ENCODE data around the gene TMEM178B.
"Not testable (repeated sequence)": the region's sequence is repeated elsewhere in the genome, so short reads cannot be mapped to it uniquely, and the experiment has no call there.

TMEM178B gene

DNA sequence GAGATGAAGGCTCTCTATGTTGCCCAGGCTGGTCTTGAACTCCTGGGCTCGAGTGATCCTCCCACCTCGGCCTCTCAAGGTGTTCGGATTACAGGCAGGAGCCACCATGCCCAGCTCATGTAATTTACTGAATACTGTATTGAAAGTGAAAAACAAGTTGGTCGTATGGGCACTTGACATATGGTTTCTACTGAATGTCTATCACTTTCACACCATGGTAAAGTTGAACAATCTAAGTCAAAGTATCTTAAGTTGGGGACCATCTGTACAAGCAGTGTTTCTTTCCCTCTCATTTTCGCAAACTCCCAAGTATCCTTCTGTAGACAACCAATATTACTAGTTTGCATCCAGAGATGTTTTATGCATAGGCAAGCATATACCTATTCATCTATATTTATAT is 116.6 kb downstream of the TMEM178B start:
- DNase-seq: no peak

DNA sequence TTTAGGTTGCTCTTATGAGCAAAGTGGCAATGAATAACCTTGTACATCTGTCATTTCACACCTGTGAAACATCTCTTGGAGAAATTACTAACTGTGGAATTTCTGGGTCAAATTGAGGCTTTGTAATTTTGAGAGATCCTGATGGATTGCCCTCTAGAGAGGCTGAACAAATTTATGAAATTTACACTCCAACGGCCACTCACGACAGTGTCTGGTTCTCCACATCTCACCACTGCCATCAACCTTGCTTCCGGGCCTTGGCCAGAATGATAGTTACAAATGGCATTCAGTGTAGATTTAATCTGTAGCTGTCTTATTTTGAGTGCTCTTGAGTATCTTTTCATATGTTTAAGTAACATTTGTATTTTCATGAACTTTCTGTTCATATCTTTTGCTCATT is 117.4 kb downstream of the TMEM178B start:
- DNase-seq: no peak

DNA sequence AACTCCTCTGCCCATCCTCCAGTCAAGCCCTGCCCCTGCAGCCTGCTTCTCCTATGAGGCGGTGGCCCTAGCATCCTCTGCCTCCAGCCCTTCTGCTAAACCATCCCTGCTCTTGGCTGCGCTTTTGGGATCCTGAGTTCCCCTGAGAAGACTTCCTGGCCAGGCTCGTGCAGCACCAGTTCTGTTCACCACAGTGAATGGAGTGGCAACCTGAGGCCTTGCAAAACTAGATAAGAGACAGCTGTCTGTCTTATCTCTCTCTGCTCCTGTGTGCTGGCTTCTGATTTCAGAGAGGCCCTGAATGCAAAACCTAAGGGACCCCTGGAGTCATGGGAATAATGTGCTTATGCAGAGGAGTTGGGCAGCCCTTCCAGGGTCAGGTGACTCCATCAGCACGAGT is 119.2 kb downstream of the TMEM178B start:
- DNase-seq: no peak

DNA sequence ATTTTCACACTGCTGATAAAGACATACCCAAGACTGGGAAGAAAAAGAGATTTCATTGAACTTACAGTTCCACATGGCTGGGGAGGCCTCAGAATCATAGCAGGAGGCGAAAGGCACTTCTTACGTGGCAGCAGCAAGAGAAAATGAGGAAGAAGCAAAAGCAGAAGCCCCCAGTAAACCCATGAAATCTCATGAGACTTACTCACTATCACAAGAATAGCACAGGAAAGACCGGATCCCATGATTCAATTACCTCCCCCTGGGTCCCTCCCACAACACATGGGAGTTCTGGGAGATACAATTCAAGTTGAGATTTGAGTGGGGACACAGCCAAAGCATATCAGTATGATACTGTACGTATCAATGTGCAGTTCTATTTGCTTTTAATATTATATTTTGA is 121.9 kb downstream of the TMEM178B start:
- not testable (repeated sequence) for DNase-seq

DNA sequence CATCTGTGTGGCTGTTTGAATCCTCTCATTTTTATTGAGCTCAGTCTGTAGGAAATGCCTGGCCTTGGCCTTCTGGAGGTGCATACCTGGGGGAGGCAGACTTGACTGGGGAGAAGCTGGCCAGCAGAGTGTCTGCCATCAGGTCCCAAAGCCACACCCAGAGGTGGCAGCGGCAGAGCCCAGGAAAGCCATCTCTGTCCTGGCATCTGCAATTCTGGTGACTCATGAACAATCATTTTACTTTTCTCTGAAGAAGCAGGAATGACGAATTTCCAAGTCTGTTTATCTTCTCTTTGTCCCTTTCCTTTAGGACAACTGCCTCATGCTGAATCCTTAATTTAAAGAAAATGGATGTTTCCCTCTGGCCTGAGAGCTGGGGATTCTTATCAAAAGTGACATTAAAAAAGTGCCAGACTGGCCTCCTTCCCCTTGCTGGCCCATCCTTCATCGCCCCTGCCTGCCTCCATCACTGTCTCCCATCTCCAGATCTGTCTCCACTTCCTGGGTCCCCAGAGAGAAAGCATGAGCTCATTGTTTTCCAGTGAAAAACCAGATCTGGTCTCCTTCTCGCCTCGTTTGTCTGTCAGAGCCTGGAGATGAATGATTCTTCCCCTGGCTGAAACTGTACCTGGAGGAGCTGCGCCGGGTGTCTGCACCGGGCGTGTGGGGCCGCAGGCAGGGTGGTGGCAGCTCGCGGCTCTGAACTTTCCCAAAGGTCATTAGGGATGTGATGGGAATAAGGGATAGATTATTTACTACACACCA is 124.5 kb downstream of the TMEM178B start:
- no peak for DNase-seq

DNA sequence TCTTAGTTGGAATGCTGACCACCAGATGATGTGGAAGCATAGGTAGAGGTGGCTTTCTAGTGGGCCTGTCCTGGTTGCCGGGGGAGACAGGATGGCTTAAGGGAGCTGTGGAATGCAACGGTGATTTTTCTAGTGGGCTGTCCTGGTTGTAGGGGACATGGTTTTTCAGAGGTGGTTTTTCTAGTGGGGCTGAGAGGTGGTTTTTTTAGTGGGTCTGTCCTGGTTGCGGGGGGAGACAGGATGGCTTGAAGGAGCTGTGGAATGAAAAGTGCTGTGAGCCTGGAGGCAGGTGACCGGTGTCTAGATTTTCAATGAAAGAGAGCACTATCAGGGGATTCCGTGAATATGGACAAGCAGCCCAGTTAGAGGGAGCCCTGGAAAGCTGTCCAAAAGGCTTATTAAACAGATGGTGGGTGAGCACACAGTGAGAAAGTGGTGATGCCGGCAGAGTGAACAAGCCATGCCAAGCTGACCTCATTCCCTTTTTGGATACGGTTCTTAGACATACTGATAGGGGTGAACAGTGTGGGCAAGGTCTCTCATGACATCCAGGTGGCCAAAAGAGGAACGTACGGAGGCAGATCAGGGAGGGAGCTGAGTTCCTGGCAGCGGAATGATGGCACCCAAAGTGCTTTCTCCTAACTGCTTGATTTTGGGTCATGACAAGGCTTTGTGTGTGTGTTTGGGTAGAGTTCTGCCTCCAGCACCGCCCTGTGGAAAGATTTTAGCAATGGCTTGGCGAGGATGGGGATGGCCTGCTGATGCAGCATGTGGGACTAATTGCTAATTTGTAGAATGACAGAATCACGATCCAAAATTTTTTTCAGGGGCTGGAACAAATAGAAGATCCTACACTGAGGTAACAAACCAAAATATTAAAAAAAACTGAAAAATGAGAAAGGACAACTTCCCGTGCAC is 126.6 kb downstream of the TMEM178B start:
- no peak for DNase-seq

DNA sequence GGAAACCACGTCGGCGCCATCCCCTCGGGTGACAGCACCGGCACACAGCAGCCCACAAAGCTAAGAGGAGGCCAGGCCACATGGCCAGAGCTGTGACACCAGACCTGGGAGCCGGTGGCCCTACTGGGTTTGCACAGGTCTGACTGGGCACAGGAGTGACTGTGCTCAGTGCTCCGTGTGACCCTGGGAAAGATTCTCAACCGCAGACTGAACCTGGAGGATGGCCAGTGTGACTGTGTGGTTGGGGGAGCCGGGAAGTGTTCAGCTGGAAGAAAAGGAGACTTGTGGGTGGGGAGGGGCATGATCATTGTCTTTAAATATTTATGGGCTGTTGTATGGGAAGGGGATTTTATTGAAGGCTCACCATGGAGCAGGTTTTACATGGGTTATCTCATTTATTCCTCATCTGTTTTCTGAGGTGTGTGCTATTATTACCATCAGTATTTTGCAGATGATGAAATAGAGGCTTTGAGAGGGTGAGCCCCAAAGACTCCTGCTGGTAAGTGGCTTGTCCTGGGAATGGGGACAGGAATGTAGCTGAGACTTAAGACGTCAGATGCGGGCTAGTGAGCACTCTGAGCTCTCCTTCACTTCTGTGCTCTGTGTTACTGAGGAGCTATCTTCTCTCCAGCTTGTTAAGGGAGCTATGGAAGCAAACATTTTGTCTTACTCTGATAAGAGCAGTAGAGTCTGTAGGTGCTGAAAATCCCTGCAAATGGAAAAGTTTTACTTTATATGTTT is 127.5 kb downstream of the TMEM178B start:
- no peak for DNase-seq

DNA sequence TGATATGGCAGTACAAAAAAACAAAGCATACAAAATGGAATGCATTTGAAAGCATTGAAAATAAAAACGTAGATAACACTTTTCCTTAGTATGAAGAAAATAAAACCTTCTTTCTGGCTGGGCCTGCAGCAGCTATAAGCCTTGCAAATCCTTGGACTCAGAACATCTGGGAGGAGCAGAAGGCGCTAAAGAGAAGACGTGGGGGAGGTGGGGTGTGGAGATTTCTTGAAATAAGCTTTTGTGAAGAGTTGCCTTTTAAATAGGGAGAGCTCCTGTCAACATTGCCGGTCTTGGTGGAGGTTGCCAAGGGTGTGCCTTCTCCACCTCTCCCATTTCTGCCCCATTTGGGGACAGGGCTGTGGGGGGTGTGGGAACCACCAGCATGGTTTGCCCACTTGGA is 128.7 kb downstream of the TMEM178B start:
- no peak for DNase-seq

DNA sequence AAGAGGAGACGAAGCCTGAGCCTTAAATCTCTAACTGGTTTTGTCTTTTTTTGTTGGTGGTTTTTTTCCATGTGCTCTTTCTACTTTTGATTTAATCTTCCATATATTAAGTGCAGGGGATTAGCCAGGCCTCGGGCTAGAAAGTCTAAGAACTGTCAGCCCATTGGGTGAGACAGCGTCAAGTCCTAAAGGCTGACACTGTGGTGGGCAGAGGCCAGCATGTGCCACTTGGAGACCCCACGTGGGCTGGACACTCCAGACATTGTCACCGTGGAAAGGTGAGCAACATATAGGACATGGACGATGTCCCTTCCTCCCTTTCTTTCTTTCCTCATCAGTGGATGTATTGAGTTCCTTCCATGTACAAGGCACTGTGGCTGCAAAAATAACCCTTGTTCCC is 129.3 kb downstream of the TMEM178B start:
- DNase-seq: no peak

DNA sequence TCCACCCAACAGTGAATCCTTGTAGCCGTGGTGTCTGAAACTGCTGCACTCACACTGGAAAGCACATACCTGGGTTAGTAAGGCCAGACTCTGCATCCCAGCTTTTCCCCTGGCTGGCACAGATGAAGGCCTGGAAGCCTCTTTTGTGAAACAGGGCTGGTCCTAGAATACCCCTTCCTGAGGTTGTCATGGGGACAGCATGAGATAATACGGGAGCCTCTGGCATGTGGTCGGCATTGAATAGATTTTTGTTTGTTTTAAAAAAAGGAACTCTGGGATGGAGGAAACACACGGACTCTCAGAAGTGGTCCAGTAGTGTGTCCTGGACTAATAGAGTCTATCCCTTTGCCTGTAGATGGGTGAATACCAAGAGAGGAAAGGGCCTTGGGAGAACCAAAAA is 129.7 kb downstream of the TMEM178B start:
- no peak for DNase-seq

DNA sequence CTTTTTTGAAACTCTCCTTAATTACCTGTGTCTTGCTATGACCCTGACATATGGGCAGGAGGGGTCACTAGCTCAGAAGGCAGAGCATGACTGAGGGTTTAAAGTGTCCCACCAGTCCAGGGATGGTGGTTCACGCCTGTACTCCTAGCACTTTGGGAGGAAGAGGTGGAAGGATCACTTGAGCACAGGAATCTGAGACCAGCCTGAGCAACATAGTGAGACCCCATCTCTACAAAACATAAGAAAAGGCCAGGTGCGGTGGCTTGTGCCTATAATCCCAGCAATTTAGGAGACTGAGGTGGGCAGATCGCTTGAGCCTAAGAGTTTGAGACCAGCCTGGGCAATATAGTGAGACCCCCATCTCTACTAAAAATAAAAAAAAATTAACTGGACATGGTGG is 133.8 kb downstream of the TMEM178B start:
- no peak for DNase-seq

DNA sequence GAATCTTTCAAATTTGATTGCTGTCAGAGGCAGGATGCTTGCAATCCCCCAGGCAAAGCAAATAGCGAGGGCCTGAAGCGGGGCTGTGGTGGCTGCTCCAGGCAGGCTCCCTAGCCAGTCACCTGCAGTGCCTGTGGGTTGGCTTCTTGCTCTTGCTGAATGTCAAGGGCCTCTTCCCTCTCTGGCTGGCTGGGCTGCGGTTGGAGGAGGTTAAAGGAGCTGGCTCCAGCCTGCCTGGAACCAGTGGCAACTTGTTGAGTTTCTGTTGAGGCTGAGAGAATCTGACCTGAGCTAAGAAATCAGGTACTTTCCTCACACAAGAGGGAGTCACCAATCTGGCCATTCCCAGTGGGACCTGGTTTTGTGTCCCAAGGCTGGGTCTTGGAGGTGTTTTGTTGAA is 134.7 kb downstream of the TMEM178B start:
- DNase-seq: peak; percentile 67

DNA sequence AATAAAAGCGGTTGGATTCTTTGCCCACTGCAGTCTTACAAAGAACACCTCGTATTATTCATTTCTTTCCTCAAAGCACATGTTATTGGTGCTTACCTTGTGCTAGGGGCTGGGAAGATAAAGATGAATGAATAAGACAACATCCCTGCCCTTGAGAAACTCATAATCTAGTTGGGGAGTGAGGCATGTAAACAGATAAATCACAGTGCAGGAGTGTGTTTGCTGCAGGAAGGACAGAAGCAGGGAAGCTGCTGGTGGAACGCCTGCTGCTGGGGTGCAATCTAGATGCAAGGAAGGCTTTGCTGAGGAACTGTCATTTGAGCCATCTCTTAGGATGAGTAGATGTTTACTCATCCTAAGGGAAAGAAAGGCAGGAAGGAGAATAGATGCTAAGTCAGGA is 135.6 kb downstream of the TMEM178B start:
- DNase-seq: no peak

DNA sequence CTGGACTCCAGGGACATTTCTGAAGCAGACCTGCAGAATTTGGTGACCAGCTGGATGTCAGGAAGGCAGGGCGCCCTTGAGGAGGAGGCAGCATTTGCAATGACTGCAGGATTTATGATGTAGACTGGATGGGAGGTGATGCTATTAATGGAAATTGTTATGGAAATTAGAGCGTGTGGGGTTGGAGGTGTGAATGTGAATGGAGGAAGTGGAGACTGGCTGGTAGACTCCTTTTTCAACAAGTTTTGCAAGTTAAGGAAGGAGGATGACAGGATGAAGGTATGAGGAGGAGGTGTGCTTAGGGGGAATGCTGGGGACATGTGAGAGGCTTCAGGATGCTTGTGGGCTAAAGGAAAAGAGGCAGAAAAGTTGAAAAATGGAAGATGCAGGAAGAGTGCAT is 137.0 kb downstream of the TMEM178B start:
- no peak for DNase-seq

DNA sequence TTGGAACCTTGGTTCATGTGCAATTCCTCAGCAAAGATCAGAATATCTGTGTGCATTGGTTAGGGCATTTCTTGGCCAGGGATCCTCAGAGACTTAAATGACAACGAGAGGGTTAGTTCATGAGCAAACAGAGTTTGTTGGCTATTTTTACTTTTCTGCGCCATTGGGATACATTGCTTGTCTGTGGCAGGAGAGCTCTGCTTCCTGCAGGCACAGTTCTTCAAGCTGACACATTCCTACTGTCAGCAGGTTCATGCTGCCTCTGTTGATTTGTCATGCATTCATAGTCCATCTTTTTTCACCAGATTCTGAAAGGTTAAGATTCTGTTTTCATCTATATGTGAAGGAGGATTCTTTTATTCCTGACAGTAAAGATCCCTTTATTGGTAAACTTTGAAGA is 139.4 kb downstream of the TMEM178B start:
- DNase-seq: no peak

DNA sequence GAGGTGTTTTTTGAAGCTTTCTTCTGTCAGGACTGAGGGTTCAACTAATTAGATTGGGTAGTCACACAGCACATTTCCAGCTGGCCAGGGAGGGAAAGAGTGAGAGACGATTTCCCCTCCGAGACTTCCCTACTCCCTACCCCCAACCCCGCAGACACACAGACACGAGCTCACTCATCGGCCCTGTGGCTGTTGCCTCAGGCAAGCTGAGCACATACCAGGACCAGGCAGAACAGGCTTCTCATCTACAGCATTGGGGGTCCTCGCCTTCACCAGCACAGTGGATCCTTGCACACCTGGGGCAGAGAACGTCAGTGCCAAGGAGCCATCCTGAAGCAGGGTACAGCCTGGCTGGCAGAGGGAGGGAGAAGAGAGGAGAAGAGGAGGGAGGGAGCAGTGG is 144.1 kb downstream of the TMEM178B start:
- DNase-seq: no peak

DNA sequence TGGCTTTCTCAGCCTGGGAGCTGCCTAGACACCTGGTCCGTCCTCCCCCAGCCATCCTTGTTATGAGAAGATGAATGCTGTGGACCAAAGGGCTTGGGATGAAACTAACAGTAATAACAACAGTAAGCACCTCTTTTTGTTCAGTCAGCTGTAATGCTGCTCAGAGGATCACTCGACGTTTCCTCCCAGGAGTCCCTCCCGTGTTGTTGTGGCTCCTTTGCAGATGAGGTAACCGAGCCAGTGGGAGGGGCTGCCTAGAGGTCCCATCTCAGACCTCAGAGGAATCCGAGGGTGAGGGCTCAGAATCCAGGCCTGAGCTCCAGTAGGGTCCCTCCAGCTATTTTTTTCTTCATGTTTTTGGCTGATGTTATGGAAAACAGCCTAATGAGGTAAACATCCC is 145.1 kb downstream of the TMEM178B start:
- DNase-seq: no peak

DNA sequence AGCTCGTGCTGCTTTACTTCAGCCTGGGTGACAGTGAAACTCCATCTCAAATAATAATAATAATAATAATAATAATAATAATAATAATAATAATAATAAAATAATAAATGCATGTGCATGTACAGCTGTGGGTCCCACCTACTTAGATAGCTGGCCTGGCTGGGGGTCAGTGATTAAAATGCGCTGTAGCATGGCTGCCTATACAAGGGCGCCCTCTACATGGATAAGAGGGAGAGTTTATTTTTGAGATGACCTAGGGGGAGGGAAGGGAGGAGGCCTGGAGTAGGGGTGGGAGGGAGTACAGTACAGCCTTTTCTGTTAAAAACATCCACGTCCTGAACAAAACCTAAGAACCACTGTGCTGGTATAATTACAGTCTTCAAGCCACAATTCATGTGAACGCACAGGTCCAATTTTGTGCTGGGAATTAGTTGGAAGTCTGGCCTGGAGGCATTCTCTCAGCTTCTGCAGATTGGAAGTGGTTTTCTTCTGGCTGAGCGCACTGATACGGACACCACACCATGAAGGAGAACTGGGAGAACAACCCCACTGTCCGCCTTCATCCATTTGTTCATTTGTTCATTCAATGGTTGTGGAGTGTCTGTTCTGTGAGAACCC is 146.5 kb downstream of the TMEM178B start:
- peak; percentile 25 for DNase-seq

DNA sequence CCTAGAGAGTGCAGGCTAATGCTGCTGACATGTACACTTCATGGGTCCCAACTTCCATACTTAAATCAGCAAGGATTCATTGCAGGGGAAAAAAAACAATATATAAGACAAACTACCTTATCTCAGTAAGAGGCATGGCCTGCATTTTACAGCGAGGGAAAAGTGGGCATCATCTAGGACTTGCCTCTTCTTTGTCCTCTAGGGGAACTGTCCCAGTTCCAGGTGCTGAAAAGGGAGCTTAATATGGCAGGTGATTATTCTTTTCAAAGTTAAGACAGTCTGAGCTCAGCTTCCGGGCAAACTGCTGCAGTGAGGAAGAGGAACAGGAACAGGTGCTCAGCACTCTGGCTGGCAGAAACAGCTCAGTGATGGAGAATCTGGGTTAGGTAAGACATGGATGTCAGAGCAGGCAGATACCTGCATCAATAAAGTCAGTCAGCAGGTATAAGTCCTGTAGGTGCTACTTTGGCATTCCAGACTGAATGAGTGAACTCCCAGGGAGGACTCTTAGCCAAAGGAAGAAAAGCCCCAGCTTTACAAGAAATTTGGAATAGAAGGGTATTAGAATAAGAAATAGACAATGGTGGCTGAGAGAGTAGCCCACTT is 147.2 kb downstream of the TMEM178B start:
- no peak for DNase-seq

DNA sequence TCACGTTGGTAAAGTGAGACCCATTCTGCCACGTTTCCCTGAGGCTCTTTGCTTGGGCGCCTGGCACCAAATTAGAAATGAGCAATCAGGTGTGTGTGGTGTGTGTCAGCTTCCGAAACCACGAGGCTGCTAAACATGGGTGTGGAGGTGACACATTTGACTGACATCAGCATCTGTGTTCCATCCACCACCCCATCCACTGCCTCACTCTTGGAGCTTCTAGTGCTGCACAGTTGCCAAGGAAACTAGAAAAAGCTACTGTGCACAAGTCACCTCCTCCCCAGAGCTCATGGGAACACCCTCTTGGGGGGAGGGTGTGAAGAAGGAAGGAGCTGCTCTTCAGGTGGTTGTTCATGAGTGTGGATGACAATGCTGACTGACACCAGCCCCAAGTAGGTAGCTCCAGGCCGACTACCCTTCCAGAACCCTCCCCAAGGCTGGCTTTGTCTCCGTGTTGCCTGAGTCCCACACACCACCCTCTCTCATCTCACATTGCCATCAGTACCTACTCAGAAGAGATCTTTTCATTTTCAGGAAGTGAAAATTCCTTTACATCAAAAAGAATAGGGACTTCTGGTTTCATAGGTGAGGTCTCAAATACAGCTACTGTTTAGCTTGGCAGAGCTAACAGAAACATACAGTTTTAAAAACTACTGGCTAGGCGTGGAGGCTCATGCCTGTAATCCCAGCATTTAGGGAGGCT is 152.2 kb downstream of the TMEM178B start:
- no peak for DNase-seq

DNA sequence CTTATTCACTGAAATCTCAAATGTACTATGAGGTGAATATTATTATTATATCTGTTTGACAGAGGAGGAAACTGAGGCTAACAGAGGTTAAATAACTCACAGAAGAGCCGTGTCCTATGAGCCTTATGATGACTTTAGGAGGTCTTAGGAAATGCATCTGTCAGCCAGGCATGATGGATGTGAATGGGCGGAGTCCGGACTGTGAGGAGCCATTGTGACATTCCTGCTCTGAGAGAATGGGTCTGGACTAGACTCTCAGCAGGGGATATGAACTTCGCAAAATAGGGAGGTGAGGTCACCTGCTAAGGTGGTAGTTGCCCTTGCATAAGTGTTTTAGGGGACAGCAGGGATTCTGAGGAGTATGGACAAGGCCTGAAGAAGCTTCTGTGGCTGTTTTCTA is 153.6 kb downstream of the TMEM178B start:
- DNase-seq: no peak

DNA sequence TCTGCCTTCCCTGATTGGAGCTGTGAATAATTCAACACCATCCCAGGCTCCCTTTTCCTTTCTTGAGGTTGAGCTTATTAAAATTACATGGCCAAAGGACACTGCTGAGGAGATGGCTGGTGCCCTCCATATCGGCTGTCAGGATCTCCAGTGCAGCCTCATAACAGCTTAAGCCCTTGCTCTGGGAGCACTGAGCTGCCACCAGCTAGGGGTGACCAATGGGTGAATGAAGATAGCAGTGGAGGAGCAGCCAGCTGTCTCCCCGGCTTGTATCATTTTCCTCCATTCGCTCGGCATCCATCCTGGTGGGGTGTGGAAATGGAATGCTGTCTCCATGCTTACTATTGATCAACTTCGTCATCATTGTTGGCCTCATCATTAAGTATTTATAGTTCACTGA is 154.6 kb downstream of the TMEM178B start:
- no peak for DNase-seq

Data from DMS153 (cell line).